ENCODE results near the gene COA3. TPM values are rescaled to one million over a fixed set of nuclear protein-coding genes. Genes with fewer than 3 reads are reported as not detected.

Gene COA3
- total and polyA plus RNA-seq, 2 experiments from 2014 or later: 81.2 to 138 TPM

- TF ChIP-seq ZNF462 (CRISPR knock-in tag; IDR thresholded peaks at IDR 0.05): no peak
- no peak for TF ChIP-seq CREB1 (CRISPR knock-in tag; IDR thresholded peaks at IDR 0.05; ENCODE audit: low read depth)
- TF ChIP-seq NANOG (IDR thresholded peaks at IDR 0.05; ENCODE audit: borderline replicate concordance): no peak
- TF ChIP-seq REST (IDR thresholded peaks at IDR 0.05; ENCODE audit: unreplicated experiment): no peak
- no peak for TF ChIP-seq ZNF331 (CRISPR knock-in tag; IDR thresholded peaks at IDR 0.05; ENCODE audit: low read depth)
- TF ChIP-seq JUNB (IDR thresholded peaks at IDR 0.05; ENCODE audit: unreplicated experiment): no peak
- TF ChIP-seq EZH2phosphoT487 (IDR thresholded peaks at IDR 0.05; ENCODE audit: unreplicated experiment): no peak
- no peak for TF ChIP-seq ZNF114 (CRISPR knock-in tag; IDR thresholded peaks at IDR 0.05)
These were observed 38.4 kb downstream of the COA3 start (continued) for GRCh38 chr17:42759982-42760651.

Data from GM23338 (cell line).